NB4 (cell line): ENCODE data around the gene TMEM165.

Source experiments
- MYC ChIP-seq: IDR thresholded peaks from 2 replicates; pipeline ENCODE4 v1.6.1; 2011; ENCODE audit warnings: low read depth, low read length
- POLR2A ChIP-seq: IDR thresholded peaks from 2 replicates; pipeline ENCODE4 v1.6.1; 2011; ENCODE audit warnings: mild to moderate bottlenecking; ENCODE audit not compliant: insufficient read length; ENCODE audit errors: extremely low read depth
- TF ChIP-seq, protein P1 (sequence below): IDR thresholded peaks from 2 replicates; pipeline ENCODE4 v1.6.1; 2011; ENCODE audit warnings: low read depth, low read length
- TF ChIP-seq, protein P2 (sequence below): IDR thresholded peaks from one replicate; pipeline ENCODE4 v1.5.1; 2012; ENCODE audit warnings: low read depth, low read length

DNA sequence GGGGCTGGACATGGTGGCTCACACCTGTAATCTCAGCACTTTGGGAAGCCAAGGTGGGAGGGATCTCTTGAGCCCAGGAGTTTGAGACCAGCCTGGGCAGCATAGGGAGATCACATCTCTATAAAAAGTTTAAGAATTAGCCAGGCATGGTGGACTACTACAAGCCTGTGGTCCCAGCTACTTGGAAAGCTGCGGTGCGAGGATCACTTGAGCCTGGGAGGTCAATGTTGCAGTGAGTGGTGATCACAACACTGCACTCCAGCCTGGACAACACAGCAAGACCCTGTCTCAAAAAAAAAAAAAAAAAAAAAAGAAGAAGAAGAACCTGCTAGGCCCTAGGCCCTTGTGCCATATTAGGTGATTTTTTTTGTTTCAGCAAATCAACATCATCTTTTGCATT is 37.5 kb upstream of the TMEM165 start:
- TF ChIP-seq, protein P1, sequence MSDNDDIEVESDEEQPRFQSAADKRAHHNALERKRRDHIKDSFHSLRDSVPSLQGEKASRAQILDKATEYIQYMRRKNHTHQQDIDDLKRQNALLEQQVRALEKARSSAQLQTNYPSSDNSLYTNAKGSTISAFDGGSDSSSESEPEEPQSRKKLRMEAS = no peak
- TF ChIP-seq, protein P2, sequence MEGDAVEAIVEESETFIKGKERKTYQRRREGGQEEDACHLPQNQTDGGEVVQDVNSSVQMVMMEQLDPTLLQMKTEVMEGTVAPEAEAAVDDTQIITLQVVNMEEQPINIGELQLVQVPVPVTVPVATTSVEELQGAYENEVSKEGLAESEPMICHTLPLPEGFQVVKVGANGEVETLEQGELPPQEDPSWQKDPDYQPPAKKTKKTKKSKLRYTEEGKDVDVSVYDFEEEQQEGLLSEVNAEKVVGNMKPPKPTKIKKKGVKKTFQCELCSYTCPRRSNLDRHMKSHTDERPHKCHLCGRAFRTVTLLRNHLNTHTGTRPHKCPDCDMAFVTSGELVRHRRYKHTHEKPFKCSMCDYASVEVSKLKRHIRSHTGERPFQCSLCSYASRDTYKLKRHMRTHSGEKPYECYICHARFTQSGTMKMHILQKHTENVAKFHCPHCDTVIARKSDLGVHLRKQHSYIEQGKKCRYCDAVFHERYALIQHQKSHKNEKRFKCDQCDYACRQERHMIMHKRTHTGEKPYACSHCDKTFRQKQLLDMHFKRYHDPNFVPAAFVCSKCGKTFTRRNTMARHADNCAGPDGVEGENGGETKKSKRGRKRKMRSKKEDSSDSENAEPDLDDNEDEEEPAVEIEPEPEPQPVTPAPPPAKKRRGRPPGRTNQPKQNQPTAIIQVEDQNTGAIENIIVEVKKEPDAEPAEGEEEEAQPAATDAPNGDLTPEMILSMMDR = no peak
- TF ChIP-seq POLR2A (no peak), MYC (no peak)
